Endodermal cell (in vitro differentiated cells): Measurements from ENCODE around the gene ANKH. TPM values are rescaled to one million over a fixed set of nuclear protein-coding genes. Genes with fewer than 3 reads are reported as not detected.

Experiments used
- DNase-seq: peaks from one replicate; pipeline ENCODE4 v3.0.0-alpha.2; 2017
- H3K27ac ChIP-seq: 2 replicates; pipeline ENCODE4 v1.5.1; 2013; ENCODE audit warnings: mild to moderate bottlenecking, low read depth, low read length, moderate library complexity
- H3K27me3 ChIP-seq: 2 replicates; pipeline ENCODE4 v1.6.1; 2013; ENCODE audit warnings: mild to moderate bottlenecking, low read length, moderate library complexity; ENCODE audit not compliant: insufficient read depth, control insufficient read depth, poor library complexity, severe bottlenecking
- H3K36me3 ChIP-seq: 2 replicates; pipeline ENCODE4 v1.7.0; 2013; ENCODE audit warnings: mild to moderate bottlenecking, low read length, moderate library complexity; ENCODE audit not compliant: control insufficient read depth, insufficient read depth
- H3K4me1 ChIP-seq: one replicate; pipeline ENCODE4 v1.7.0; 2013; ENCODE audit warnings: low read length; ENCODE audit not compliant: control insufficient read depth, insufficient read depth
- H3K4me3 ChIP-seq: 2 replicates; pipeline ENCODE4 v1.5.1; 2013; ENCODE audit warnings: mild to moderate bottlenecking, low read length, moderate library complexity
- H3K9ac ChIP-seq: 2 replicates; pipeline ENCODE4 v1.6.1; 2013; ENCODE audit warnings: mild to moderate bottlenecking, low read length, moderate library complexity; ENCODE audit not compliant: poor library complexity, severe bottlenecking; ENCODE audit errors: extremely low read depth
- H3K9me3 ChIP-seq: 2 replicates; pipeline ENCODE4 v1.6.1; 2013; ENCODE audit warnings: mild to moderate bottlenecking, low read length, moderate library complexity; ENCODE audit not compliant: control insufficient read depth
- H3K27ac Mint-ChIP-seq: 2 replicates; pipeline ENCODE4 v1.8.0; 2020; ENCODE audit warnings: mixed read lengths
- H3K27me3 Mint-ChIP-seq: 2 replicates; pipeline ENCODE4 v1.8.0; 2021; ENCODE audit warnings: mild to moderate bottlenecking, mixed read lengths; ENCODE audit not compliant: insufficient read depth
- H3K36me3 Mint-ChIP-seq: 2 replicates; pipeline ENCODE4 v1.8.0; 2020; ENCODE audit warnings: low read depth, mixed read lengths
- H3K4me1 Mint-ChIP-seq: 2 replicates; pipeline ENCODE4 v1.8.0; 2020; ENCODE audit warnings: mixed read lengths
- H3K4me3 Mint-ChIP-seq: 2 replicates; pipeline ENCODE4 v1.8.0; 2020; ENCODE audit warnings: mild to moderate bottlenecking, moderate library complexity, mixed read lengths
- H3K9me3 Mint-ChIP-seq: 2 replicates; pipeline ENCODE4 v1.8.0; 2020; ENCODE audit warnings: mild to moderate bottlenecking, mixed read lengths
- CTCF ChIP-seq: fragments of 200-600 bp; sonication (generic); conservative IDR thresholded peaks from 2 replicates; pipeline ENCODE4 v1.5.0; 2021; ENCODE audit warnings: antibody characterized with exemption, mild to moderate bottlenecking
- WGBS, 2 experiments: methylation state at CpG; one replicate each; pipeline versions ENCODE4 v1.1.5 to v1.1.7; 2013; ENCODE audit warnings: missing lambda C conversion rate in 2 of 2, mixed read lengths in 1 of 2; ENCODE audit not compliant: insufficient coverage in 1 of 2, insufficient read length in 1 of 2; 5-methylcytosine and 5-hydroxymethylcytosine counted together
- total RNA-seq, 2 donors: library from RNA; stranded (reverse); fragmentation: NEBNext Ultra II Directional in 1 of 2; extraction: Animal tissue kit (Norgen Biotek cat#: 25700) in 1 of 2; gene quantifications; 2 replicates in 1 of 2; 3 replicates in 1 of 2; pipeline ENCODE4 v1.2.1, GENCODE V29; 2021

ANKH gene
- total RNA-seq, 2 donors from 2014 or later: 26.5 to 43.4 TPM

GRCh38 chr5:14678773-14679334 is 192.7 kb downstream of the ANKH start:
- no peak for DNase-seq
- no peaks in the 10 kb centered on the region for H3K9me3 Mint-ChIP-seq

GRCh38 chr5:14676320-14676719 is 195.3 kb downstream of the ANKH start:
- WGBS, 2 experiments: 95 to 100% methylated on average over 1 to 3 of the region's 3 CpGs

More at GRCh38 chr5:14678773-14679334, 192.7 kb downstream of the ANKH start:
- Histone ChIP-seq H3K36me3 (peaks cover 57% of the 10 kb centered on the region), H3K9ac (no peak overlapping the region), H3K4me1 (peaks cover 12% of the 10 kb centered on the region), H3K27ac (no peak overlapping the region), H3K9me3 (no peaks in the 10 kb centered on the region), H3K27me3 (no peaks in the 10 kb centered on the region), H3K4me3 (no peak overlapping the region)
- Mint-ChIP-seq H3K4me3 (no peak overlapping the region), H3K36me3 (peaks cover 39% of the 10 kb centered on the region), H3K27ac (no peak overlapping the region), H3K4me1 (peaks cover 19% of the 10 kb centered on the region), H3K27me3 (no peaks in the 10 kb centered on the region)
- 94 to 100% methylated on average over 3 to 5 of the region's 5 CpGs for WGBS, 2 experiments
- no peak for TF ChIP-seq CTCF

DNA sequence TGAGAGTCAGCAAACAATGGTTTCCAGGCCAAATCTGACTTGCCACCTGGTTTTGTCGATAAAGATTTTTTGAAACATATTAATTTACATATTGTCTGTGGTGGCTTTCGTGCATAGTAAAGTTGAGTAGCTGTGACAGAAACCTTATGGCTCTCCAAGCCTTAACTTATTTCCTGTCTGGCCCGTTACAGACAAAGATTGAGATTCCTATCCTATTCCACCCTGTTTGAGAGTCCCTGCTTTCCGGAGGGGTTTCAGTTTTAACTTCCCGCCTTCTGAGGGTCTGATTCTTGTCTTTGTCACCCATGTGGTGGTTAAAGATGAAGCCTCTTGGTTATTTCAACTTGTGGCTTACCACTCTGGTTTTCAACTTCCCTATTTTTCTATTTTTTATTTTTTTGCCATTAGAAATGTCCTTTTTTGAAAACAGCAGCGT is 195.7 kb downstream of the ANKH start:
- H3K27me3 ChIP-seq: no peaks in the 10 kb centered on the region
- H3K4me1 ChIP-seq: peaks cover 16% of the 10 kb centered on the region
- Mint-ChIP-seq H3K27ac (no peak overlapping the region), H3K27me3 (no peaks in the 10 kb centered on the region), H3K4me1 (peaks cover 42% of the 10 kb centered on the region), H3K9me3 (no peaks in the 10 kb centered on the region), H3K36me3 (peaks cover 19% of the 10 kb centered on the region), H3K4me3 (no peak overlapping the region)
- no peak overlapping the region for H3K27ac ChIP-seq
- no peaks in the 10 kb centered on the region for H3K9me3 ChIP-seq
- 96 to 97% methylated on average over 4 to 6 of the region's 6 CpGs for WGBS, 2 experiments
- no peak for TF ChIP-seq CTCF
- no peak overlapping the region for H3K4me3 ChIP-seq
- DNase-seq: no peak
- no peak overlapping the region for H3K9ac ChIP-seq
- H3K36me3 ChIP-seq: peaks cover 32% of the 10 kb centered on the region

More at GRCh38 chr5:14676320-14676719, 195.3 kb downstream of the ANKH start:
- Mint-ChIP-seq H3K27ac (no peak overlapping the region), H3K9me3 (no peaks in the 10 kb centered on the region), H3K36me3 (peaks cover 22% of the 10 kb centered on the region), H3K4me3 (no peak overlapping the region), H3K27me3 (no peaks in the 10 kb centered on the region), H3K4me1 (peaks cover 38% of the 10 kb centered on the region)
- peaks cover 36% of the 10 kb centered on the region for H3K36me3 ChIP-seq
- no peak overlapping the region for H3K4me3 ChIP-seq
- no peak for TF ChIP-seq CTCF
- no peak overlapping the region for H3K9ac ChIP-seq
- peaks cover 16% of the 10 kb centered on the region for H3K4me1 ChIP-seq
- H3K27me3 ChIP-seq: no peaks in the 10 kb centered on the region
- DNase-seq: no peak
- no peak overlapping the region for H3K27ac ChIP-seq
- no peaks in the 10 kb centered on the region for H3K9me3 ChIP-seq
